ENCODE measurements around the gene BCAS3. TPM values are rescaled to one million over a fixed set of nuclear protein-coding genes. Genes with fewer than 3 reads are reported as not detected.

BCAS3 gene
- total RNA-seq, 1 donor from 2014 or later, result 12.5 TPM

- intact Hi-C loops (cut with micrococcal nuclease), result no loop called here
These were observed 473.1 kb downstream of the BCAS3 start for GRCh38 chr17:61150686-61151299.

- intact Hi-C loops (cut with micrococcal nuclease), result no loop called here
These were observed 475.2 kb downstream of the BCAS3 start for GRCh38 chr17:61152898-61153297.

GRCh38 chr17:61155590-61156237 is 478.1 kb downstream of the BCAS3 start:
- intact Hi-C loops (cut with micrococcal nuclease), result no loop called here

GRCh38 chr17:61157246-61157886 is 479.7 kb downstream of the BCAS3 start:
- intact Hi-C loops (cut with micrococcal nuclease), result no loop called here

GRCh38 chr17:61158376-61158775 is 480.7 kb downstream of the BCAS3 start:
- intact Hi-C loops (cut with micrococcal nuclease), result no loop called here

- intact Hi-C loops (cut with micrococcal nuclease), result no loop called here
These were observed 481.7 kb downstream of the BCAS3 start for GRCh38 chr17:61159221-61159814.

- intact Hi-C loops (cut with micrococcal nuclease), result no loop called here
These were observed 482.6 kb downstream of the BCAS3 start for GRCh38 chr17:61160204-61160603.

- intact Hi-C loops (cut with micrococcal nuclease), result no loop called here
These were observed 483.3 kb downstream of the BCAS3 start for GRCh38 chr17:61160789-61161445.

- intact Hi-C loops (cut with micrococcal nuclease), result no loop called here
These were observed 484.0 kb downstream of the BCAS3 start for GRCh38 chr17:61161615-61162134.

GRCh38 chr17:61164517-61164916 is 486.9 kb downstream of the BCAS3 start:
- intact Hi-C loops (cut with micrococcal nuclease), result no loop called here

- intact Hi-C loops (cut with micrococcal nuclease), result no loop called here
These were observed 489.4 kb downstream of the BCAS3 start for GRCh38 chr17:61167075-61167474.

- intact Hi-C loops (cut with micrococcal nuclease), result no loop called here
These were observed 490.9 kb downstream of the BCAS3 start for GRCh38 chr17:61168506-61168905.

GRCh38 chr17:61174310-61174709 is 496.7 kb downstream of the BCAS3 start:
- intact Hi-C loops (cut with micrococcal nuclease), result no loop called here

- intact Hi-C loops (cut with micrococcal nuclease), result no loop called here
These were observed 497.9 kb downstream of the BCAS3 start for GRCh38 chr17:61175298-61176142.

GRCh38 chr17:61177351-61177750 is 499.7 kb downstream of the BCAS3 start:
- intact Hi-C loops (cut with micrococcal nuclease), result no loop called here

- intact Hi-C loops (cut with micrococcal nuclease), result no loop called here
These were observed 500.6 kb downstream of the BCAS3 start for GRCh38 chr17:61178284-61178683.

GRCh38 chr17:61179380-61179806 is 501.7 kb downstream of the BCAS3 start:
- intact Hi-C loops (cut with micrococcal nuclease), result no loop called here

- intact Hi-C loops (cut with micrococcal nuclease), result no loop called here
These were observed 506.1 kb downstream of the BCAS3 start for GRCh38 chr17:61183793-61184192.

- intact Hi-C loops (cut with micrococcal nuclease), result no loop called here
These were observed 507.7 kb downstream of the BCAS3 start for GRCh38 chr17:61185385-61185784.

GRCh38 chr17:61187038-61187437 is 509.4 kb downstream of the BCAS3 start:
- intact Hi-C loops (cut with micrococcal nuclease), result no loop called here

GRCh38 chr17:61188081-61188480 is 510.4 kb downstream of the BCAS3 start:
- intact Hi-C loops (cut with micrococcal nuclease), result no loop called here

Data from T-helper 2 cell treated with Interferon-gamma antibody and Interleukin-4, amounts not matched to agents 100 ng/mL and 5 ng/mL, for 36 hours (primary cell).